ENCODE results near the gene NFYA. TPM values are rescaled to one million over a fixed set of nuclear protein-coding genes. Genes with fewer than 3 reads are reported as not detected.

The NFYA gene
- total and polyA plus RNA-seq, 12 donors, result 6.4 to 21.4 (median 13.7) TPM

DNA sequence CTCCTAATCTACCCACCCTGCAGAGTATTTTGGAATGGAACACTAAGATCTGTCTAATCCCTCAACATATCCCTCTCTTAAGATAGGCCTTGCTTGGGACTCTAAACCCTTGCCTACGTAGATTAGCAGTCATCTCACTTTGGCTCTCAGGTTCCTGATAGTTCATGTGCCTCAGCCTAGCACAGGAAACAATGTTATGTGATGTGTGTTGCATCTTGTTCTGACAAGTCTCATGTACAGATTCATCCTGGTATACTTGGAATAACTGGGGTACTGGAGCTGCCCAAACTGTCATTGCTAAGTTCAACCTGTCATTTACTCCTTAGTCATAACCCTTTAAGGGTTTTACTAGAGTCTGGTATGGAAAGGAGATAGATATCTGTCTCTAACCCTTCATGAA, 47.3 kb downstream of the NFYA start:
- Histone ChIP-seq H3K9me3 (replicated peaks in 1 of 3) (no peaks in the 10 kb centered on the region), H3K27ac (no peak overlapping the region), H3K4me3 (no peak overlapping the region), H3K36me3 (replicated peaks in 1 of 2) (no peaks in the 10 kb centered on the region), H3K4me1 (replicated peaks in 1 of 2) (no peaks in the 10 kb centered on the region), H3K27me3 (no peaks in the 10 kb centered on the region)
- intact Hi-C loops (cut with DNase I), result no loop called here
- DNase-seq, result no peak
- TF ChIP-seq, protein P1, sequence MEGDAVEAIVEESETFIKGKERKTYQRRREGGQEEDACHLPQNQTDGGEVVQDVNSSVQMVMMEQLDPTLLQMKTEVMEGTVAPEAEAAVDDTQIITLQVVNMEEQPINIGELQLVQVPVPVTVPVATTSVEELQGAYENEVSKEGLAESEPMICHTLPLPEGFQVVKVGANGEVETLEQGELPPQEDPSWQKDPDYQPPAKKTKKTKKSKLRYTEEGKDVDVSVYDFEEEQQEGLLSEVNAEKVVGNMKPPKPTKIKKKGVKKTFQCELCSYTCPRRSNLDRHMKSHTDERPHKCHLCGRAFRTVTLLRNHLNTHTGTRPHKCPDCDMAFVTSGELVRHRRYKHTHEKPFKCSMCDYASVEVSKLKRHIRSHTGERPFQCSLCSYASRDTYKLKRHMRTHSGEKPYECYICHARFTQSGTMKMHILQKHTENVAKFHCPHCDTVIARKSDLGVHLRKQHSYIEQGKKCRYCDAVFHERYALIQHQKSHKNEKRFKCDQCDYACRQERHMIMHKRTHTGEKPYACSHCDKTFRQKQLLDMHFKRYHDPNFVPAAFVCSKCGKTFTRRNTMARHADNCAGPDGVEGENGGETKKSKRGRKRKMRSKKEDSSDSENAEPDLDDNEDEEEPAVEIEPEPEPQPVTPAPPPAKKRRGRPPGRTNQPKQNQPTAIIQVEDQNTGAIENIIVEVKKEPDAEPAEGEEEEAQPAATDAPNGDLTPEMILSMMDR (IDR thresholded peaks at IDR 0.05), result no peak
- TF ChIP-seq POLR2A (IDR thresholded peaks at IDR 0.05), result no peak
- 91 to 100% (median 98%) methylated on average over 1 of the region's 1 CpG for WGBS, 4 donors

DNA sequence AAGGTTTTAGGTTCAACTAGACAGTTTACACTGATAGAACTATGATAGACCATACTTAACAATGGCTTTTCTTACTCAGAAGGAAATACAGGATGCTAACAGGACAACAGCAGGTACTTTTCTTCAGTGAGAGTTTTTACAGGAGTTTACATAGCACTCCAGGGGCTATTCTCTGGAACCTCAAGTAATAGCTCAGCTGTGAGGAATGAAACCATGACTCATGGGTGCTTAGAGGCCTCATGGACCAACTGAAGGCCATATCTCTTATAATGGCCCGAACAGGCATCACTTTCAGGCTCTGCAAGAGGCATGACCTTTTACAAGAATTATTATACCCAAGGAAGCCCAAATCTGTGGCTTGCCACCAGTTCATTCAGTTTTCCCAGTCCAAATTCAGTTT, 49.6 kb downstream of the NFYA start:
- H3K27me3 ChIP-seq, result no peaks in the 10 kb centered on the region
- intact Hi-C loops (cut with DNase I), result no loop called here

DNA sequence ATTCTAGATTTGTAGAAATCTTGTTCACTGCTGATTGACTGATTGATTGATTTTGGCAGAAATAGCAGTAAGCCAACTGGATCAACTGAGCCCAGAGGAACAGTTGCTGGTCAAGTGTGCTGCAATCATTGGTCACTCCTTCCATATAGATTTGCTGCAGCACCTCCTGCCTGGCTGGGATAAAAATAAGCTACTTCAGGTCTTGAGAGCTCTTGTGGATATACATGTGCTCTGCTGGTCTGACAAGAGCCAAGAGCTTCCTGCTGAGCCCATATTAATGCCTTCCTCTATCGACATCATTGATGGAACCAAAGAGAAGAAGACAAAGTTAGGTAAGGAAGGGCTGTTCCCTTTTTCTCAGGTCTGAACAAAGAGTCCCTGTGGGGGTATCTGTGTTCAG, 50.1 kb downstream of the NFYA start:
- TF ChIP-seq POLR2A (IDR thresholded peaks at IDR 0.05), result no peak
- TF ChIP-seq, protein P1 (IDR thresholded peaks at IDR 0.05), result no peak
- no peak for DNase-seq
- Histone ChIP-seq H3K4me3 (no peak overlapping the region), H3K27me3 (no peaks in the 10 kb centered on the region), H3K27ac (no peak overlapping the region), H3K4me1 (replicated peaks in 1 of 2) (no peaks in the 10 kb centered on the region), H3K36me3 (replicated peaks in 1 of 2) (no peaks in the 10 kb centered on the region), H3K9me3 (replicated peaks in 1 of 3) (no peaks in the 10 kb centered on the region)
- WGBS, 4 donors, result 90 to 100% (median 95%) methylated on average over 1 of the region's 1 CpG
- intact Hi-C loops (cut with DNase I), result no loop called here

More for the DNA sequence above, 49.6 kb downstream of the NFYA start:
- Histone ChIP-seq H3K4me1 (replicated peaks in 1 of 2) (no peaks in the 10 kb centered on the region), H3K4me3 (no peak overlapping the region), H3K9me3 (replicated peaks in 1 of 3) (no peaks in the 10 kb centered on the region), H3K36me3 (replicated peaks in 1 of 2) (no peaks in the 10 kb centered on the region), H3K27ac (no peak overlapping the region)
- TF ChIP-seq, protein P1 (IDR thresholded peaks at IDR 0.05), result no peak
- no peak for TF ChIP-seq POLR2A (IDR thresholded peaks at IDR 0.05)
- 27 to 67% (median 55%) methylated on average over 1 of the region's 1 CpG for WGBS, 4 donors
- no peak for DNase-seq

DNA sequence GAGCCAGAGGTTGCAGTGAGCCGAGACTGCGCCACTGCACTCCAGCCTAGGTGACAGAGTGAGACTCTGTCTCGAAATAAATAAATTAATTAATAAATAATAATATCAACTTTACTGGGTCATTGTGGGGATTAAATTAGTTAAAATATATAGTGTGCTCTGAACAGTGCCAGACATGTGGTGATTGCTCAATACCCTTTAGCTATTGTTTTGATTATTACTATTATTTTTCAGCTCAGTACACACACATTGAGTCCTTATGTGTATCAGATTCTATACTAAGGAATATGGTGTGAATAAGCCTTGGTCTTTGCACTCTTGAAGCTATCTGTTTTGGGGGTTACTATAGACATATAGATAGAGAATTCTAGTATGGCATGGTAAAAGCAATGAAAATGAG, 52.5 kb downstream of the NFYA start:
- Histone ChIP-seq H3K36me3 (replicated peaks in 1 of 2) (no peaks in the 10 kb centered on the region), H3K27me3 (no peaks in the 10 kb centered on the region), H3K4me3 (no peak overlapping the region), H3K27ac (no peak overlapping the region), H3K9me3 (replicated peaks in 1 of 3) (no peaks in the 10 kb centered on the region), H3K4me1 (replicated peaks in 1 of 2) (no peaks in the 10 kb centered on the region)
- intact Hi-C loops (cut with DNase I), result no loop called here
- 93 to 98% (median 95%) methylated on average over 3 of the region's 3 CpGs for WGBS, 4 donors
- DNase-seq, result no peak
- TF ChIP-seq POLR2A (IDR thresholded peaks at IDR 0.05), result no peak
- TF ChIP-seq, protein P1 (IDR thresholded peaks at IDR 0.05), result no peak
